Hippocampal formation (tissue), 2 donors: Measurements from ENCODE around the gene APOOL.
A peak's percentile ranks its signal among the peaks of the same experiment; 100 is the strongest.
"Not testable (repeated sequence)": the region's sequence is repeated elsewhere in the genome, so short reads cannot be mapped to it uniquely, and the experiment has no call there.

Experiments used
- DNase-seq, 2 donors: peaks; one replicate each; lab custom pipeline; 2025; lab: John Stamatoyannopoulos, UW

APOOL gene, protein sequence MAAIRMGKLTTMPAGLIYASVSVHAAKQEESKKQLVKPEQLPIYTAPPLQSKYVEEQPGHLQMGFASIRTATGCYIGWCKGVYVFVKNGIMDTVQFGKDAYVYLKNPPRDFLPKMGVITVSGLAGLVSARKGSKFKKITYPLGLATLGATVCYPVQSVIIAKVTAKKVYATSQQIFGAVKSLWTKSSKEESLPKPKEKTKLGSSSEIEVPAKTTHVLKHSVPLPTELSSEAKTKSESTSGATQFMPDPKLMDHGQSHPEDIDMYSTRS

DNA sequence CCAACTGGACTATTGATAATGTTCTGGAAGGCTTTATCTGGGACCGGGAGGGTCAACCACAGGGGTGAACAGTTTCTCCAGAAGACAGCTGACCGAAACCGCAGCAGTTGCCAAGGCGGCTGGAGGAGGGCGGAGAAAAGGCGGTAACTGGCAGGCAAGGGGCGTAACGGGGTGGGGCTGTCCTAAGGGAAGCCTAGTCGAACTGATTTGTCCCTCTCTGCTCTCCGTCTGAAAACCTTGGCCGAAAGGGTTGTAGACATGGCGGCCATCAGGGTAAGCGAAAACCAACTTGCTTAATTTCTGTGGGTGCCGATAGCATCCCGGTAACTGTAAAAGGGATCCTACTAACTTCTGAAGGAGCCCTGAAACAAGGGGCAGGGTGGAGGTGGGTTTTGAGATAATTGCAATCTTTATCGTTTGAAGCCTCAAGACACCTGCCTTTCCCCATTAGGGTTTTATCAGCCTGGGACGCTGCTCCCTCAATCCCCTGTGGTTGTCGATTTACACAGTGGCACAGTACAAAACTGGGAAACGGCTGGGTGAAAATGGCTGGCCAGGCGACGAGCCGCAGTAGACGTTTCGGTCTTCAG, at the start of gene APOOL:
TSS of gene APOOL (plus strand) at position 223 of the 590 bp plus-strand sequence. CDS start at position 259, 36 bp downstream.
- DNase-seq: peak; percentile 72

DNA sequence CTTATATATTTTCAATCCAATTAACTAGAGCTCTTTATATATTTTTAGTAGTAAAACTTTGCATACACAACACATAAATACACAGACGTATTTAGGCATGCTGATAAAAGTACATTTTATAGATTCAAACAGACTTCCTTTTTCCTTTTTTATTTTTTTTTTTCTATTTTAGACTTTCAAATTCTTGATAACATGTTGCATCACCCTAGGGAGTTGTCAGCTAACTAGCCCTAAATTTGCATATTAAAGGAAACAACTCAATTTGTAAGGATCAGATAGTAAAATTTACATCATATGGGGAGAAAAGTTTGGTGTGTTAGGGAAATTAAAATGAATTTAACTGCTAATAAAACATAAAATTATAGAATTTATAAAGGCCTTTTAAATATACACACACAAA, 47.4 kb upstream of the APOOL start:
- DNase-seq: no peak

DNA sequence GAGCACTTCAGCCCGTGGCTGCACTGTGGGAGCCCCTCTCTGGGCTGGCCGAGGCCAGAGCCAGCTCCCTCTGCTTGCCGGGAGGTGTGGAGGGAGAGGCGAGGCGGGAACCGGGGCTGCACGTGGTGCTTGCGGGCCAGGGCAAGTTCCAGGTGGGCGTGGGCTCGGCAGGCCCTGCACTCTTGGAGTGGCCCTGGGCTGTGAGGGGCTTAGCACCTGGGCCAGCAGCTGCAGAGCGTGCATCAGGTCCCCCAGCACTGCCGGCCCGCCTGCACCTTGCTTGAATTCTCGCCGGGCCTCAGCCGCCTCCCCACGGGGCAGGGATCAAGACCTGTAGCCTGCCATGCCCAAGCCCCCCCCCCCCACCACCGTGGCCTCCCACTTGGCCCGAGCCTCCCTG, 28.9 kb upstream of the APOOL start:
- DNase-seq: no peak

DNA sequence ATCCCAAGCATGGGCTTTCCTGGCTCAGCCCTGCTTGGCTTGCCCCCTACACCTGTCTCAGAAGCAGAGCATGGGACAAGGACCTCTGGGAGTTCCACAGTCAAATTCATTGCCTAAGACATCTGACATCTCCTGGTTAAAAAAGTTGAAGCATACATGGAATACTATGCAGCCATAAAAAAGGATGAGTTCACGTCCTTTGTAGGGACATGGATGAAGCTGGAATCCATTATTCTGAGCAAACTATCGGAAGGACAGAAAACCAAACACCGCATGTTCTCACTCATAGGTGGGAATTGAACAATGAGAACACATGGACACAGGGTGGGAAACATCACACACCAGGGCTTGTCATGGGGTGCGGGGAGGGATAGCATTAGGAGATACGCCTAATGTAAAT, 11.9 kb upstream of the APOOL start:
- not testable (repeated sequence) for DNase-seq

DNA sequence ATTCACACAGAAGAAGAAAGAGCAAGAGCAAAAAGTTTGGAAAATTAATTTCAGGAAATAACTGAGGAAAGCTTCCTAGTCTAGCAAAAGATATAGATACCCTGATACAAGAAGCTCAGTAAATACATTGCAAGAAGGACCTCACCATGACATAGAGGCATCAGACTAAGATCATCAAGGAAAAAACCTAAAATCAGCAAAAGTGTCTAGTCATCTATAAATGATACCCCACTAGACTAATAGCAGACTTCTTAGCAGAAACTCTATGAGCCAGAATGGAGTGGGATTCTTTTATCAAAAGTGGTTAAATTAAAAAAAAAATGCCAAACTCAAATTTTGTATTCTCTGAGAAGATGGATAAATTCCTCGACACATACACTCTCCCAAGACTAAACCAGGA, 10.5 kb upstream of the APOOL start:
- DNase-seq: no peak

DNA sequence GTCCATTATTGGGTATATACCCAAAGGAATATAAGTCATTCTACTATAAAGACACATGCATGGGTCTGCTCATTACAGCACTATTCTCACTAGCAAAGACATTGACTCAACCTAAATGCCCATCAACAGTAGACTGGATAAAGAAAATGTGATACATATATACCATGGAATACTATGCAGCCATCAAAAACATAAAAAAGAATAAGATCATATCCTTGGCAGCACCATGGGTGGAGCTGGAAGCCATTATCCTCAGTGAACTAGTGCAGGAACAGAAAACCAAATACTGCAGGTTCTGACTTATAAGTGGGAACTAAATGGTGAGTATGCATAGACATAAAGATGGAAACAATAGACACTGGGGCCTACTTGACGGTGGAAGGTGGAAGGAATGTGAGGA, 2.3 kb upstream of the APOOL start:
- no peak for DNase-seq

DNA sequence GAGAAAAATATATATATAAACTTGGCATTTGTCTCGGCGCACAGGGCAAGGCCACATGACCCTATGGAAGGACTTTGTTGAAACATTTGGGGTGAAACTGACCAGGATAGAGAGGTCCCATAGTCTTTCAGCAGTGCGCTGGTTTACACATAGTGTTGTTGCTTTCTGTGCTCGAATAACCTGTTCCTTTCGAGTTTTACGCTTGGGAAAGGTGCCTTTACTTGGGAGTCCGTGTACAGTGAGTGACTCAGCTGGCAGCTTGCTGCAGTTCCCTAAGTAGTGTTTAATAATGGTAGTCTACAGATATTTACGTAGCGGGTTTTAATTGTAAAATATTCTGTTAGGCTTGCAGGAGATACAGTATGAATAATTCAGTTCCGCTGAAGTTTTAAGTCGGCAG, 578 bp downstream of the APOOL start:
- DNase-seq: no peak

DNA sequence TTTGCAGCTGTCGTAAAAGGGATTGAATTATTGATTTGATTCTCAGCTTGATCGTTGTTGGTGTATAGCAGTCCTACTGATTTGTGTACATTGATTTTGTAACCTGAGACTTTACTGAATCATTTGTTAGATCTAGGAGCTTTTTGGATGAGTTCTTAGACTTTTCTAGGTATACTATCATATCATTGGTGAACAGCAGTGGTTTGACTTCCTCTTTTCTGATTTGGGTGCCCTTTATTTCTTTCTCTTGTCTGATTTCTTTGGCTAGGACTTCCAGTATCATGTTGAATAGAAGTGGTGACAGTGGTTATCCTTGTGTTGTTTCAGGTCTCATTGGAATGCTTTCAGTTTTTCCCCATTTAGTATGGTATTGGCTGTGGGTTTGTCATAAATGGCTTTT, 8.4 kb downstream of the APOOL start:
- no peak for DNase-seq

DNA sequence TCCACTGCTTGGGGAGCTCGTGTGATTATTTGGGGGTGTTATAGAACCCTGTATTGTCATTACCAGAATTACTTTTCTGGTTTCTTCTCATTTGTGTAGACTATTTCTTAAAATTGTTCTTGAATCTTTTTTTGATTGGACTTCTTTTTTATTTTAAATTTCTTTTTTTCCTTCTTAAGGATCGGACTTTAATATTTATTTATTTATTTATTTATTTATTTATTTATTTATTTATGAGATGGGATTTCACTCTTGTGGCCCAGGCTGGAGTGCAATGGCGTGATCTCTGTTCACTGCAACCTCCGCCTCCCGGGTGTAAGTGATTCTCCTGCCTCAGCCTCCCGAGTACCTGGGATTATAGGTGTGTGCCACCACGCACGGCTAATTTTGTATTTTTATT, 11.7 kb downstream of the APOOL start:
- not testable (repeated sequence) for DNase-seq

DNA sequence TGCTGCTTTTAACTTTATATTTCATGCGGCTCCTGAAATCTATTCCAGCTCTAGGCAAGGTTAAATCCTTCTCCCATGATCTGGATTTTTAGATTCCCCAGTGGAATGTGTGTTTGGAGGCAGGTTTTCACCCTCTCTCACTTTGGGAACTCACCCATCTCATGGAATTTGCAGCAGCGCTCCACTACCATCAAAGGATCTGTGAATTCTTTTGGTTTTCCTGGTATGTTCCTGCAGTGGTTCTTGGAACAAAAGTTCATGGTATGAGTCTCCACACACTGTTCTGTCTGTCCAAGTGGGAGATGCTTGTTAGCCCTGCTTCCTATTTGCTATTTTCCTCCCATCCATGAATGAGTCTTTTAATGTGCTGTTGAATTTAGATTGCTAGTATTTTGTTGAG, 14.0 kb downstream of the APOOL start:
- DNase-seq: no peak

DNA sequence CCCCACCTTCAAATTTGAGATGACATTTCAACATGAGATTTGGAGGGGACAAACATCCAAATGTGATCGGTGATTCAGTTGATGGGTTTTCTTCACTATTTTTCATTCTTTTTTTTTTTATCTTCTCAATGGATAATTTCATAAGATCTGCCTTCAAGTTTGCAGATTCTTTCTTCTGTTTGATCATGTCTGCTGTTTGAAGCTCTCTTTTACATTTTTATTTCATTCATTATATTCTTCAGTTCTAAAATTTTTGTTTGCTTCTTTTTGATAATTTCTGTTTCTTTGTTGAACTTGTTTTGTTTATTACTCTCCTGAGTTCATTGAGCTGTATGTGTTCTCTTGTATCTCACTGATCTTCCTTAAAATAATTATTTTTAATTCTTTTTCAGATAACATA, 14.8 kb downstream of the APOOL start:
- DNase-seq: no peak

DNA sequence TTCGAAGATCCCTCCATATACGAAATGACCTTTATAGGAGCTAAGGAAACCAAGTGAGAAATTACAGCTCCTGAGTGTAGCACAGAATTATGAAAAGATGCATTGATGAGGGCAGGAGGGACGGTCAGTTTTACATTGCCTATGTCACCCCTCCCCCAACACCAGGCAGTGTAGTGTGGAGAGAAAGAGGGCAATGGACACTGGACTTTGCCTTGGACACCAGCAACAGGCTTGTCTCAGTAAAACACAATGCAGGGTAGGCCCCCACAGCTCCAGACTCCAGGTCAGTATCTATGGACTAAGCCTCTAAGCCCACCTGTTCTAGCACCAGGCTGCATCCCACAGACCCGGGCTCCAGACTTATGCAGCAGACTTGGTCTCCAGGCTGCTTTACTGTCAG, 16.5 kb downstream of the APOOL start:
- no peak for DNase-seq

DNA sequence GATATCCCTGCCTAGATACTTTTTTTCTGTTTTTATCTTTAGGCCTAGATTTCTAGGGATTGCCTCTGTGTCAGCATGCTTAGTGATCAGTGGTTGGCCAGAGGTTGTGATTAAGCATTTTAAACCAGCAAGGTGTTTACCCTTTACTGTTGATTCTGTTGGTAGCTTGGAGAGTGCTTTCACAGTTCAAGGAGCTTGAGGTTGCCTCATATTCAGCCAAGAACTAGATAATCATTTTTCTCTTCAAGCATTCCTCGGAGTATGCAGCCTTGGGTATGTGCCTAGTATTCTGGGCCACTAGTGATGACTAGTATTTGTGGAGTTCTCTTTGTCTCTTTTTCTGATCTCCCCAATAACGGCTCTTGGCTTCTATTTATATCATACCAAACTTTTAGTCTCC, 20.4 kb downstream of the APOOL start:
- DNase-seq: no peak

DNA sequence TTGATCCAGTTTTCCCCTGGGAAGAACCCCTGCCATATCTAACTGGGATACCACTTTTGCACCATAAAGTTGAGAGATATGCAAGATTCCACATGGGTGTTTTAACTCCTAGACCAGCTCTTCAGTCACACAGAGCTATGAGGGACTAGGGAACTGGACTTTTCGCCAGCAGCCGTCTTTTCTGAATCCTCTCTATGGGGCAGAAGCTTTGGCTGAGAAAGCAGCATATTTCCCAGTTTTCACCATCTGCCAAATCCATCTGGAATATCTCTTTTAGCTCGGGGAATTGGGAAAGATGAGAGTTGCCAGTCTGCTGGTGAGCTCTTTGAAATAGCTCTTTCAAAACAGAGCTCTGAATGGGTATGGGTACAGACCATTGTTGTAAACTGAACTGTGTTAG, 20.9 kb downstream of the APOOL start:
- DNase-seq: peak in 1 of 2 donors; percentile 0

DNA sequence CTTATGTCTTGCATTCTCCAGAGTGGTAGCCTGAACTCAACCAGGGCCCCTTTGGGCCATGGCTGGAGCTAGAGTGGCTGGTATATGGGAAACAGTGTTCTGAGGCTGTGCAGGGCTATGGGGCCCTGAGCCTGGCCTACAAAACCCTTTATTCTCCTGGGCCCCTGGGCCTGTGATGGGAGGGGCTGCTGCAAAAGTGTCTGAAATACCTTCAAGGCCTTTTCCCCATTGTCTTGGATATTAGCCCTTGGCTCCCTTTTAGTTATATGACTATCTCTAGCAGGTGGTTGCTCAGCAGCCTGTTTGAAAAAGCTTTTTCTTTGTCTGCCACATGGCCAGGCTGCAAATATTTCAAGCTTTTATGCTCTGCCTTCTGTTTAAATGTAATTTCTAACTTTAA, 22.5 kb downstream of the APOOL start:
- no peak for DNase-seq

DNA sequence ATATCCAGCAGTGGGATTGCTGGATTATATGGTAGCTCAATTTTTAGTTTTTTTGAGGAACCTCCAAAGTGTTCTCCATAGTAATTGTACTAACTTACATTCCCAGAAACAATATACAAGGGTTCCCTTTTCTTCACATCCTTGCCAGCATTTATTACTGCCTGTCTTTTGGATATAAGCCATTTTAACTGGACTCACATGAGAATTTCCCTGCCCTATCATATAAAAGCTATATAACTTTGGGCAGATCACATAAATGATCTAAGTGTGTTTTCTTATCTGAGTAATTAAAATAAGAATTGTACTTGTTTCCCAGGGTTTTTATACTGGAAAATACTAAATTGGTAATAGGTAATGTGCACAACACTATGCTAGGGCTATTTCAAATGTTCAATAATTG, 25.4 kb downstream of the APOOL start:
- no peak for DNase-seq

DNA sequence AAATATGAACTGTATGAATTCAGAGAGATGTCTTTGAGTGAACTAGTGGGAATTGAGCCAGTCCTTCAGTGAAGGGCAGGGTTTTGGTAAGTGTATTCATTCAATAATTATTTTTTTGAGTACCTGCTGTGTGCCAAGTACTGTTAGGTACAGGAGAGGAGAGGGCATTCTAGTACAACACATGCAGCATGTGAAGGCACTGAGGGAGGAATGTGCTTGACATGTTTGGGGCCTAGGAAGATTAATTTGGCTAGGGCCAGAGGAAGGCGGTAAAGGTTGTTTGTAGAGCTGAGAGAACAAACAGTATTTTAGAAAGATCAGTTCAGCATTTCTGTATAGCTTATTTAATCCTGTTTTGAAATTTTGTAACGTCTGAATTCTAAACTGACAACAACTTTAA, 27.8 kb downstream of the APOOL start:
- DNase-seq: no peak

DNA sequence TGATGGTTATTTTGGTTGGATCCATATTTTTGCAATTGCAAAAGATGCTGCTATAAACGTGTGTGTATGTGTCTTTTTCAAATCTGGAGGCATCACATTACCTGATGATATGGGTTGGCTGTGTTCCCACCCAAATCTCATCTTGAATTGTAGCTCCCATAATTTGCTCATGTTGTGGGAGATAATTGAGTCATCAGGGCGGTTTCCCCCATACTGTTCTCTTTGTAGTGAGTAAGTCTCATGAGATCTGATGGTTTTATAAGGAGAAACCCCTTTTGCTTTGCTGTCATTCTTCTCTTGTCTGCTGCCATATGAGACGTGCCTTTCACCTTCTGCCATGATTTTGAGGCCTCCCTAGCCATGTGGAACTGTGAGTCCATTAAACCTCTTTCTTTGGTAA, 33.4 kb downstream of the APOOL start:
- no peak for DNase-seq

DNA sequence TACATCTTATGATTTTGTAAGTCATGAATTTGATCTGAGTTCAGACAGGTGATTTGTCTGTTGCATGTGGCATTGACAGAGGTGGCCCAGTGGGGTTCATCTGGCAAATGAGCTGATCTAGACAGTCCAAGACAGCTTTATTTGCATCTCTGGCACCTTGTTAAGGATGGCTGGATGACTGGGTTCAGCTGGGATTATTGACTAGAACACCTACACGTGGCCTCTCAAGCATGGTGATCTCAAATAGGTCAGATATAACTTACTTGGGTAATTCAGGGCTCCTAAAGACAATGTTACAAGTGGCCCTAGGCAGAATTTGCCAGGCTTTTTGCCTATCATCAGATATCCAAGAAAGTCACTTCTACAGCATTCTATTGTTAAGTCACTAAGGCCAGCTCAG, 48.0 kb downstream of the APOOL start:
- no peak for DNase-seq

DNA sequence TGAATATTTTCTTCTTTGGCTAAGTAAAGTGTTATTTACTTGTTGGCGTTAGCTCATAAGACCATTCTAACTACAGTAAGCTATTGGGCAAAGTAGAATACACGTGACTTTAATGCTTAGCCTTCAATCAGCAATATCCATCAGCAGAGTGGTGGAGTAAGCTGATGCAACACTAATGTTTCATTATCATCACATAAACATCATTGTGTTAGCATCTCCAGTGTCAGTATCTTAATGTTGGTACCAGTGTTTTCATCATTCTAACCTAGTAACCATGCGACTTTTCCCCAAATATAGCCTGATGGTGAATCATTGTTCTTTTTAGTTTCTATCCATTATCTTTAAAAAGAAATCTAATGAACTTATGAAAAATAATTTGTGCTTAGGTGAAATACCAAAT, 48.5 kb downstream of the APOOL start:
- no peak for DNase-seq

DNA sequence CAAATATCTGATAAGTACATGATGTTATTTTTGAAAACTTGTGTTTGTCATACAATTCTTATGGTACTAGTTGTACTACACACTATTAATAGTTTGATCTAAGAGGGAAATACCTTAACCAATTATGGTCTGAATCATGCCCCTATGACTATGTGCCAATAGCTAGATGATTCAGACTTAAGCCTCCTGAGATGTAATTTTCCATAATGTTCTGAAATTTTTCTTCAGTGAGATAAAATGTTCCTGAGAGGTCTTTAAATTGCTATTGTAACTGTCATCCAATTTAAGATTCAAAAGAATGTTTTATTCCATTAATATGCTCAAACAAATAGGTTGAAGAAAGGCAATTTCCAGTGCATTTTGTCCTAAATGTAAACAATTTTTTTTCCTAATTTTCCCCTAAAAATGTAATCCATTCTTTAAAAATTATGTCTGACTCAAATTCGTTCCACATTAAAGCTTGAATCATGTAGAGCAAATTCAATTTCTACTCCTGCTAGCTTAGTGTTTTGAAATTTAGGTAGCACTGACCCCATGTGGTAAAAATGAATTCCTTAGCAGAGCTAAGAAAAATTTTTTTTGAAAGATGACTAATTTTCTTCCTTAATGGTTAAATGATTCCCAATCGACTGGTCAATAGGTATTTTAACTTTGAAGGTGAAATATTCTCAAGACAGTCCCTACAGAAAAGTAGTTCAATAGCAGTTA, 49.1 kb downstream of the APOOL start:
- peak in 1 of 2 donors; percentile 8 for DNase-seq

DNA sequence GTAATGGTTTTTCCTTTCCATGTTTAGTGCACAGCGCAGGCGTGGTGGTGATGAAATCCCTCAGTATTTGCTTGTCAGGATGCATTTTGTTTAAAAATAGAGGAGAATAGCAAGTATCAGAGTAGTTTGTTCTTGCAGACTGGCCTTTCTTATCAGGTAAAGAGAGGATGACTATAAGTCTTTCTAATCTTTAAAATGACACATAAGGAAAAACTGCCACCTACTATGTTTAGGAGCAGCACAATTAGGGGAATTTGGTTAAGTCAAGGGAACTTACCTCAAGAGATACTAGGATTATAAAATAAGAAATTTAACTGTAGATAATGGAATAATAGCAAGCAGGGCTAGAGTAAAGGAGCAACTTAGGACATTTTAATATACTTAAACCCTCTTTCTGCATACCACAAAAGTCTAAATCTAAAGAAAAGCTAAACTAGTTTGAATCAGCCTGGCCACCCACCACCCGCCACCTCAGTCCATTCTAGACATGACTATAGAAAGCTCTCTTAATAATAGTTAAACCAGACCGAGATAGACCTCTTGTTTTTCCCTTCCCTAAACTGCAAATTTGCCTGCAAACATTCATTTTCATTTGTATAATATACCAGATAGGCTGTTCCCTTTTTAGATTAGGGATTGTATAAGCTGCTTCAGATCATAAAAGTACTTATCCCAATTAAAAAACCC, 62.0 kb downstream of the APOOL start:
- no peak for DNase-seq

DNA sequence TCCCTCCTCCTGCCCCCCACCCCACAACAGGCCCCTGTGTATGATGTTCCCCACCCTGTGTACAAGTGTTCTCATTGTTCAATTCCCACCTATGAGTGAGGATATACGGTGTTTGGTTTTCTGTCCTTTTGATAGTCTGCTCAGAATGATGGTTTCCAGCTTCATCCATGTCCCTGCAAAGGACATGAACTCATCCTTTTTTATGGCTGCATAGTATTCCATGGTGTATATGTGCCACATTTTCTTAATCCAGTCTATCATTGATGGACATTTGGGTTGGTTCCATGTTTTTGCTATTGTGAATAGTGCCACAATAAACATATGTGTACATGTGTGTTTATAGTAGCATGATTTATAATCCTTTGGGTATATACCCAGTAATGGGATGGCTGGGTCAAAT, 73.6 kb downstream of the APOOL start:
- not testable (repeated sequence) for DNase-seq
